PC-9 (cell line): Measurements from ENCODE around the gene TOGARAM2. TPM values are rescaled to one million over a fixed set of nuclear protein-coding genes. Genes with fewer than 3 reads are reported as not detected.

Source experiments
- BruUV-seq: library from RNA; stranded (reverse); fragments of 400-500 nt; replicated peaks from 2 replicates; lab custom pipeline; 2021; lab: Mats Ljungman, UMichigan
- CTCF ChIA-PET: fragments of 300-600 bp; sonication (Branson Sonifier 250); formaldehyde crosslinking; loops from one replicate; lab custom pipeline; 2022; ENCODE audit warnings: antibody characterized with exemption; lab: Charles Lee
- POLR2A ChIA-PET: fragments of 300-600 bp; sonication (Branson Sonifier 250); formaldehyde crosslinking; loops from one replicate; lab custom pipeline; 2022; ENCODE audit warnings: antibody characterized with exemption; ENCODE audit not compliant: unreplicated experiment; lab: Charles Lee
- DNase-seq, 2 experiments: peaks; one replicate each; pipeline versions ENCODE4 v3.0.0 to v3.0.0-alpha.2; 2015 to 2022; ENCODE audit warnings: mixed read lengths in 1 of 2
- H2AFZ ChIP-seq: fragments of 200-600 bp; sonication (generic); 2 replicates; pipeline ENCODE4 v1.8.1; 2017; ENCODE audit warnings: antibody characterized with exemption
- H3F3A ChIP-seq: fragments of 200-600 bp; sonication (generic); 2 replicates; pipeline ENCODE4 v1.8.1; 2017; ENCODE audit warnings: antibody characterized with exemption, mild to moderate bottlenecking, low read depth; ENCODE audit not compliant: insufficient read depth
- H3K27ac ChIP-seq: fragments of 200-600 bp; sonication (generic); 2 replicates; pipeline ENCODE4 v1.6.1; 2016; ENCODE audit warnings: mixed run types
- H3K27me3 ChIP-seq: fragments of 200-600 bp; sonication (generic); 2 replicates; pipeline ENCODE4 v1.6.1; 2016; ENCODE audit warnings: low read depth, mixed run types; ENCODE audit not compliant: insufficient read depth
- H3K36me3 ChIP-seq: fragments of 200-600 bp; sonication (generic); 2 replicates; pipeline ENCODE4 v1.6.1; 2016; ENCODE audit warnings: low read depth, mixed run types
- H3K4me1 ChIP-seq: fragments of 200-600 bp; sonication (generic); replicated peaks from 2 replicates; pipeline ENCODE4 v1.6.1; 2016; ENCODE audit warnings: mixed run types; ENCODE audit not compliant: insufficient read depth
- H3K4me2 ChIP-seq: fragments of 200-600 bp; sonication (generic); 2 replicates; pipeline ENCODE4 v1.6.1; 2017; ENCODE audit warnings: mixed run types
- H3K4me3 ChIP-seq: fragments of 200-600 bp; sonication (generic); 2 replicates; pipeline ENCODE4 v1.6.1; 2016; ENCODE audit warnings: mixed run types
- H3K79me2 ChIP-seq: fragments of 200-600 bp; sonication (generic); 2 replicates; pipeline ENCODE4 v1.6.1; 2017; ENCODE audit warnings: low read depth, mixed run types
- H3K9me2 ChIP-seq: fragments of 200-600 bp; sonication (generic); 2 replicates; pipeline ENCODE4 v1.8.1; 2017; ENCODE audit warnings: mild to moderate bottlenecking; ENCODE audit not compliant: insufficient read depth
- H3K9me3 ChIP-seq: fragments of 200-600 bp; sonication (generic); 2 replicates; pipeline ENCODE4 v1.8.1; 2016; ENCODE audit warnings: low read depth; ENCODE audit not compliant: insufficient read depth
- H4K20me1 ChIP-seq: fragments of 200-600 bp; sonication (generic); 2 replicates; pipeline ENCODE4 v1.8.1; 2017; ENCODE audit not compliant: insufficient read depth
- EZH2 ChIP-seq: fragments of 200-600 bp; sonication (generic); IDR thresholded peaks from 2 replicates; pipeline ENCODE4 v1.8.0; 2017; ENCODE audit warnings: antibody characterized with exemption, low read depth
- intact Hi-C: fragments of 100-400 bp; cut with micrococcal nuclease; formaldehyde crosslinking; loops from one replicate; pipeline ENCODE4 v1.10.0; 2022; ENCODE audit not compliant: unreplicated experiment
- total RNA-seq: library from RNA; stranded (reverse); gene quantifications from 2 replicates; pipeline ENCODE4 v1.2.3, GENCODE V29; 2021
- TF ChIP-seq, protein P1 (sequence below): fragments of 200-600 bp; sonication (generic); conservative IDR thresholded peaks from 2 replicates; pipeline ENCODE4 v1.6.1; 2017; ENCODE audit warnings: mixed run types, antibody characterized with exemption, mild to moderate bottlenecking, moderate library complexity

The TOGARAM2 gene
- total RNA-seq, 1 experiment from 2014 or later, result 0.44 TPM

DNA sequence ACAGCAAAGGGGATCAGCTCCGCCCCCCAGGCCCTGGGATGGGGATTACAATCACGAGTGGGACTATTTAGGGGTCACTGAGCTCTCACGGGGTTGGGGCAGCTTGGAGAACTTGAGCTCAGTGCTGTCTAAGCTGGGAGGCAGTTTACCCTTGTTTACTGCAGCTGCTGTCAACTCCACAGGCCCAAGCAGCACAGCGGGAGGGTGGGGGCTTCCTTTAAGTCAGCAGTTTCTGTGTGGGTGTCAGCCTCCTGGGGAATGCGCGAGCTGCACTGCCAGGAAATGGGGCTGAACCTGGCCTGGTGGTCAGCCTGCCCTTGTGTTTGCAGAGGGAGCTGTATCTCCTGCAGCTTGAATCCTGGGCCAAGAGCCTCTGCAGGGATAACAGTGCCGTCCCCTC is 29.8 kb downstream of the TOGARAM2 start:
- intact Hi-C loops, result no loop called here
- BruUV-seq, result no TSS peak
- CTCF ChIA-PET, result interaction anchor here (0.6 kb wide), 2 partner anchors 15 to 1283 kb away, joined by 5 to 10 read pairs; no protein-coding TSS in a partner anchor
- Histone ChIP-seq H3K27ac (no peak overlapping the region), H3K27me3 (no peaks in the 10 kb centered on the region), H3K4me3 (no peak overlapping the region), H3K4me1 (no peaks in the 10 kb centered on the region), H3K79me2 (no peaks in the 10 kb centered on the region), H2AFZ (no peak overlapping the region), H3K36me3 (no peaks in the 10 kb centered on the region), H4K20me1 (no peaks in the 10 kb centered on the region), H3F3A (peaks cover 7% of the 10 kb centered on the region; the same call in 1 of the 2 replicates), H3K9me3 (no peaks in the 10 kb centered on the region), H3K4me2 (no peak overlapping the region), H3K9me2 (no peaks in the 10 kb centered on the region)
- no peak for DNase-seq
- POLR2A ChIA-PET, result interaction anchor here (0.5 kb wide), 1 partner anchor 295 kb away, joined by 4 read pairs; no protein-coding TSS in a partner anchor
- TF ChIP-seq, protein P1, sequence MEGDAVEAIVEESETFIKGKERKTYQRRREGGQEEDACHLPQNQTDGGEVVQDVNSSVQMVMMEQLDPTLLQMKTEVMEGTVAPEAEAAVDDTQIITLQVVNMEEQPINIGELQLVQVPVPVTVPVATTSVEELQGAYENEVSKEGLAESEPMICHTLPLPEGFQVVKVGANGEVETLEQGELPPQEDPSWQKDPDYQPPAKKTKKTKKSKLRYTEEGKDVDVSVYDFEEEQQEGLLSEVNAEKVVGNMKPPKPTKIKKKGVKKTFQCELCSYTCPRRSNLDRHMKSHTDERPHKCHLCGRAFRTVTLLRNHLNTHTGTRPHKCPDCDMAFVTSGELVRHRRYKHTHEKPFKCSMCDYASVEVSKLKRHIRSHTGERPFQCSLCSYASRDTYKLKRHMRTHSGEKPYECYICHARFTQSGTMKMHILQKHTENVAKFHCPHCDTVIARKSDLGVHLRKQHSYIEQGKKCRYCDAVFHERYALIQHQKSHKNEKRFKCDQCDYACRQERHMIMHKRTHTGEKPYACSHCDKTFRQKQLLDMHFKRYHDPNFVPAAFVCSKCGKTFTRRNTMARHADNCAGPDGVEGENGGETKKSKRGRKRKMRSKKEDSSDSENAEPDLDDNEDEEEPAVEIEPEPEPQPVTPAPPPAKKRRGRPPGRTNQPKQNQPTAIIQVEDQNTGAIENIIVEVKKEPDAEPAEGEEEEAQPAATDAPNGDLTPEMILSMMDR, result no peak
- no peak for TF ChIP-seq EZH2

DNA sequence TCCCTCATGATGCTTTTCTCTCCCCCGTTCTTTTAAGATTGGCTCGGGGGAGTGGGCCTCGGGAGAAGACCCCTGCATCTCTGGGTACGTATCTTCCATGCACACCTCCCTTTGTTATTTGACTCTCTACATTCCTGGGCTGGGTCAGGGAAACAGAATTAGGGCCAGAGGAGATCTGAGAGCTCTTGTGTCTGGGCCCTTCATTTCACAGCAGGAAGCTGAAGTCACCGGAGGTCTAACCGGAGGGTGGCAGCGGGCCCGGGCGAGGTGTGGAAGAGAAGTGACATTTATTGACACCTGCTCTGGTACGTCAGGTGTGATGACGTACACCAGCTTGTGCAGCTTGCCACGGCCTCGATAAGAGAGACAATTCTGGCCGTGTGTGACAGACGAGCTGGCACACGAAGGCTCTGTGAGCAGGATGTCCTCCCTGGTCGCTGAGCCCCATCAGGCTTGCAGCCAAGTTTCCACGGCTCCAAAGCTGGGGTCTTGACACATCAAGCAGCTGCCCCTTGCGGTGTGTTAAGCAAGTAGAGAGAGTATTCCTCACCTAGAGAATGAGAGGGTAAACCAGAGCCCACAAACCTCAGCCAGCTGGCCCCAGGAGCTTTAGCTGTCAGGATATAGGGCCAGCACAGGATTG is 30.4 kb downstream of the TOGARAM2 start:
- DNase-seq, result no peak
- BruUV-seq, result no TSS peak
- POLR2A ChIA-PET, result no interaction called here
- H3K4me3 ChIP-seq, result no peak overlapping the region
- peaks cover under 1% of the 10 kb centered on the region; the same call in 1 of the 2 replicates for H3F3A ChIP-seq
- H3K4me1 ChIP-seq, result no peaks in the 10 kb centered on the region
- H3K9me2 ChIP-seq, result no peaks in the 10 kb centered on the region
- H3K4me2 ChIP-seq, result no peak overlapping the region
- H3K27me3 ChIP-seq, result no peaks in the 10 kb centered on the region
- H3K9me3 ChIP-seq, result no peaks in the 10 kb centered on the region
- no peaks in the 10 kb centered on the region for H4K20me1 ChIP-seq
- intact Hi-C loops, result no loop called here
- no peak overlapping the region for H2AFZ ChIP-seq
- CTCF ChIA-PET, result interaction anchor here (0.5 to 0.6 kb wide), 3 partner anchors 15 to 1284 kb away, joined by 5 to 10 read pairs (median 7); no protein-coding TSS in a partner anchor
- H3K27ac ChIP-seq, result no peak overlapping the region
- H3K36me3 ChIP-seq, result no peaks in the 10 kb centered on the region
- no peaks in the 10 kb centered on the region for H3K79me2 ChIP-seq
- TF ChIP-seq, protein P1, result no peak
- TF ChIP-seq EZH2, result no peak

DNA sequence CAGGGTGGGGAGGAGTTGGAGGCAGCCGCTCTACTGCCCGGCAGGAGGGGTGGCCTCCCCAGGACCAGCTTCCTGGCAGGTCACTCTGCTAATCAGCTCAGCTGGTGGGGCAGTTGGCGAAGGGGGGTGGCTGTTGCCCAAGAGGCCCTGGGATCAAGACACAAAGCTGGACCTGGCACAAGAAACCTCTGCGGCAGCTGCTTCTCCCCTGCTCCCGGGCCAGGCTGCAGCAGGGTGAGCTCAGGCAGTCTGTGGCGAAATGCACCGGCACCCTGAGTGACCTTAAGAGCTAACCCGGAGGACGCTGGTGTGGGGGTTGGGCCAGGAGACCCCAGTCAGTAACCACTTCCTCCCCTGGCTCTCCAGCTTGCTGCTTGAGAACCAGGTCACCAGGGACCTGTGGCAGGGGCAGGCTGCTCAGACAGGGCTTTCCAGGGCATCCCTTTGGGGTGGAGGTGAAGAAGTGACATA is 31.1 kb downstream of the TOGARAM2 start:
- TF ChIP-seq EZH2, result no peak
- TF ChIP-seq, protein P1, result no peak
- POLR2A ChIA-PET, result no interaction called here
- no peaks in the 10 kb centered on the region for H3F3A ChIP-seq
- no peak overlapping the region for H3K4me2 ChIP-seq
- H3K9me3 ChIP-seq, result no peaks in the 10 kb centered on the region
- no peak for DNase-seq
- CTCF ChIA-PET, result interaction anchor here (0.5 kb wide), 1 partner anchor 78 kb away, joined by 7 read pairs; no protein-coding TSS in a partner anchor
- H3K27me3 ChIP-seq, result no peaks in the 10 kb centered on the region
- H2AFZ ChIP-seq, result no peak overlapping the region
- no peaks in the 10 kb centered on the region for H4K20me1 ChIP-seq
- H3K4me1 ChIP-seq, result no peaks in the 10 kb centered on the region
- H3K36me3 ChIP-seq, result no peaks in the 10 kb centered on the region
- H3K9me2 ChIP-seq, result no peaks in the 10 kb centered on the region
- no TSS peak for BruUV-seq
- no peaks in the 10 kb centered on the region for H3K79me2 ChIP-seq
- H3K27ac ChIP-seq, result no peak overlapping the region
- intact Hi-C loops, result no loop called here
- no peak overlapping the region for H3K4me3 ChIP-seq
